NCI-H146 treated with DMSO at 0.1 percent for 48 hours (cell line): ENCODE data around the gene KIF24.
"Not testable (repeated sequence)": the region's sequence is repeated elsewhere in the genome, so short reads cannot be mapped to it uniquely, and the experiment has no call there.

Experiments
- DNase-seq: peaks from one replicate; lab custom pipeline; 2025; ENCODE audit not compliant: unreplicated experiment; lab: John Stamatoyannopoulos, UW

The KIF24 gene

DNA sequence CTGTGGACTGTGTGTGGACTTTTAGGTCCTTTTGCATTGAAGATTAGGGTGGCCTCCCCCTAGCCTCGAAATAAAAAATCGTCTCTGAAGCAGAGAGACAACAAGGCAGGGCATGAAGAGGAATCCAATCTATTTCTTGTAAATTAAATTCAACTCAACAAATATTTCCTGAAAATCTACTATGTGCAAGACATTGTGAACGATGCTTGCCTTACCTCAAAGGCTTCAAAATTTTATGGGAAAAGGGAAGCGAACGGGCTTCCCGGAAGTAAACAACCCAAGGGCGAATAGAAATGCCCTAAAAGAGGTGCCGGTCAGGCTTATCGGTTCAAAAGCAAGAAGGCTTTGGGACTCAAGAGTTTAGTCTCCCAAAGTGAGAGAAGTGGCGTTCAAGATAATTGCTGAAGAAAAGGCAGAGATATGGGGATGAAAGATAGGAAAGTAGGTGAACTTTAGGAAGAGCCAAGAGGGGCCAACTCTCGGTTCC lies 525 bp downstream of the KIF24 start:
- peak; percentile 45 for DNase-seq

GRCh38 chr9:34326690-34327089 lies 2.4 kb downstream of the KIF24 start:
- DNase-seq, result no peak

GRCh38 chr9:34322899-34323591 lies 6.0 kb downstream of the KIF24 start:
- no peak for DNase-seq

GRCh38 chr9:34321451-34321850 lies 7.6 kb downstream of the KIF24 start:
- no peak for DNase-seq

DNA sequence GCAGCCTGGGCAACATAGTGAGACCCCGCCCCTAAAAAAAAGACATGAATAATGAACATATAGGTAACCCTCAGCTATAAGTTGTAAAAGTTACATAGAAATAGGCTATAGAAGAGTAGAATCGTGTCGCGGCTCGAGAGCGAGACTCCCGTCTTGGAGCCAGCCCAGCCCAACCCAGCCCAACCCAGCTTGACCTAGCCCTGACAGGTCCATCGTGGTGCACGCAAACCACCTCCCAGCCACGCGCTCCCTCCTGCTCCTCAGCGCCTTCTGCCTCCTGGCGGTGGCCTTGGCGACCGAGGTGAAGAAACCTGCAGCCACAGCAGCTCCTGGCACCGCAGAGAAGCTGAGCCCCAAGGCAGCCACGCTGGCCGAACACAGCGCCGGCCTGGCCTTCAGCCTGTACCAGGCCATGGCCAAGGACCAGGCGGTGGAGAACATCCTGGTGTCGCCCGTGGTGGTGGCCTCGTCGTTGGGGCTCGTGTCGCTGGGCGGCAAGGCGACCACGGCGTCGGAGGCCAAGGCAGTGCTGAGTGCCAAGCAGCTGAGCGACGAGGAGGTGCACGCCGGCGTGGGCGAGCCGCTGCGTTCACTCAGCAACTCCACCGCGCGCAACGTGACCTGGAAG lies 10.8 kb downstream of the KIF24 start:
- no peak for DNase-seq

DNA sequence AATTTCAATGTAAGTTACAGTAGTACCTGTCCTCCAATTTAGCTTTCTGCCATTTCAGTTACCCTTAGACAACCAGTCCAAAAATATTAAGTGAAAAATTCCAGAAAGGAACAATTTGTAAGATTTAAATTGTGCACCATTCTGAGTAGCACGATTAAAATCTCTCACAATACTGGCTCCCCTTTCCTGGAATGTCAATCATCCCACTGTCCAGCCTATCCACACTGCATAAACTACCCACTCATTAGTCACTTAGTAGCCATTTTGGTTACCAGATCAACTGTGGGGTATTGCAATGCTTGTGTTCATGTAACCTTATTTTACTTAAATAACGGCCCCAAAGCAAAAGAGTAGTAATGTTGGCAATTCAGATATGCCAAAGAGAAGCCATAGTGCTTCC lies 11.6 kb downstream of the KIF24 start:
- no peak for DNase-seq

DNA sequence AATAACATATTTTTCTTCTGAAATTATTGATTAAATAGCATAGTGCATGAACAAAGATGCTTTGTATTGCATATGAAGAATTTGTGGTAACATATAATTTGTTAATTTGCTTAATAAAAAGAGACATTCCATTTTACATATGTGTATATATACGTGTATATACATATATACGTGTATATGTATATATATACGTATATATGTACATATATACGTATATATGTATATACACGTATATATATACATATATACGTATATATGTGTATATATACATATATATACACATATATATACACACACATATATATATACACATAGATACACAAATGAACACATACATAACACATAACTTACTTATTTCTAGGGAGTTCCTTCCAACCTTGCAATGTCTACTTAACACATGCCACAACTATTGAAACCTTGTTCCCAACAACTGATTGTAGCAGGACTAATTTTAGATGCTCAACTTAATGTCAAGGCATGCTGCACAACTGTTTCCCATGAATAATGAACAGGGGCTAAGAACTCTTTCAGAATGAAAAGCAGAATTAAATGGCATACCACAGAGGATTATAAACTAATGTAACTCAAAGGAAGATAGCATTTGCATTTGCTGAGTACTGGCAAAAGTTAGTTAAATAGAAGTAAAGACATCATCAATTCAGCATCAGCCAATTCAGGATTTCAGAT lies 17.4 kb downstream of the KIF24 start:
- DNase-seq, result no peak

- DNase-seq, result peak; percentile 90
Measured at GRCh38 chr9:34310215-34310614, 18.9 kb downstream of the KIF24 start.

GRCh38 chr9:34308316-34308715 lies 20.8 kb downstream of the KIF24 start:
- not testable (repeated sequence) for DNase-seq

DNA sequence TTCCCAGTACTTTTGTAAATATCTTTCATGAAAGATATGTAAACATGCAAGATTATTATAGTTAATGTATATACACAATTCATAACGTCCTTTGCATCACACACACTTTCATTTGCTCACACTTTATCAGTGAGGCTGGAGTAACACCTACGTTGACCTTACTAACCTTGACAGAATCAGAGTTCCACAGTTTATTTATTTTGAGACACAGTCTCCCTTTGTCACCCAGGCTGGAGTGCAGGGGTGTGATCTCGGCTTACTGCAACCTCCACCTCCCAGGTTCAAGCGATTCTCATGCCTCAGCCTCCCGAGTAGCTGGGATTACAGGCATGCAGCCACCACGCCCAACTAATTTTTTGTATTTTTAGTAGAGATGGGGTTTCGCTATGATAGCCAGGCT lies 28.0 kb downstream of the KIF24 start:
- DNase-seq, result not testable (repeated sequence)

DNA sequence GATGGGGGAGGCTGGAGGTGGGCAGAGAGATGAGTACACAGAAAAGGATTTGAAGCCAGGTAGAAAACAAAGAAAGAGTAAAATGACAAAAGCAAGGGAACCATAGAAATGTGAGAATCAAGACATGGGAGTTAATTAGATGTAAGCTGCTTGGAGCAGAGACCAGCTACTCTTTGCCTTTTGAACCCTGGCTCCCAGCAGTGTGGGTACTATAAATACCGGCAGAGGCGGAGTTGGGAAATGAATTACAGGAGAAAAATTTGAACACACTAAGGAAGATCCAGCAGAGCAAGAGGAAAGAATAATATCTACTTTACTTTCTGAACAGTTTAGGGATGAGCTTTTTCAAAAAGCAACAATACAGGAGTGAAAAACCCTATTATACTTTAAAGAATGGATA lies 36.5 kb downstream of the KIF24 start:
- no peak for DNase-seq

GRCh38 chr9:34291423-34291822 lies 37.6 kb downstream of the KIF24 start:
- DNase-seq, result no peak

- no peak for DNase-seq
Measured at GRCh38 chr9:34291023-34291422, 38.0 kb downstream of the KIF24 start.

DNA sequence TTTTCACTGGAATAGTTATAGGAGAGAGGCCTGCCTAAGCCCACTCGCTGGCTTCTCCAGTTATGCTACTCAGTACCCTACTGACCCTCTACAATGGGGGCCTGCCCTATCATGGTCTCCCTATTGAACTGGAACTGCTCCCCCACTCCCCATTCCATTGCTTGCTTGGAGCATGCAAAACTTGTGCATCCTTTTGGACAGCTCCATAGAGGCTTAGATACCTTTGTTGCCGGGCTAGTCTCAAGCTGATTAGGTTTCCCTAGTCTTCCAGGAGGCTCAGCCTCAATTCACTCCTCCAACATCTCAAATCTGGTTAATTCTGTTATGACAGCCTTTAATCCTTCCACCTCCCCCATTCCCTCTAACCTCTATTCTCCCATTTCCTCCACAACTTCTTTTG lies 39.9 kb downstream of the KIF24 start:
- DNase-seq, result no peak

DNA sequence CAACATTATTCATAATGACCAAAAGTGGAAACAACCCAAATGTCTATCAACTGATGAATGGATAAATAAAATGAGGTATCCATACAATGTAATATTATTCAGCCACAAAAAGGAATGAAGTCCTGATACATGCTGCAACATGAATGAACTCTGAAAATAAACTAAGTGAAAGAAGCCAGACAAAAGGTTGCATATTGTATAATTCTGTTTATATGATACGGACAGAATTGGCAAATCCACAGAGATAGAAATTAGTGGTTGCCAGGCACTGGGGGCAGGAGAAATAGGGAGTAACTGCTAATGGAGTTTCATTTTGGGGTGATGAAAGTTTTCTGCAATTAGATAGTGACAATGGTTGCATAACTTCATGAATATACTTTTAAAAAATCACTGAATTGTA lies 47.0 kb downstream of the KIF24 start:
- DNase-seq, result no peak

- peak; percentile 73 for DNase-seq
Measured at GRCh38 chr9:34279411-34279810, 49.7 kb downstream of the KIF24 start.
